Skeletal muscle satellite cell (primary cell): ENCODE measurements around the gene SENP6.
A peak's percentile ranks its signal among the peaks of the same experiment; 100 is the strongest.
"Not testable (repeated sequence)": the region's sequence is repeated elsewhere in the genome, so short reads cannot be mapped to it uniquely, and the experiment has no call there.

Experiments
- H3K27me3 ChIP-seq: 2 replicates; pipeline ENCODE4 v1.7.0; 2013; ENCODE audit warnings: low read length; ENCODE audit not compliant: control insufficient read depth, insufficient read depth
- H3K36me3 ChIP-seq: 2 replicates; pipeline ENCODE4 v1.7.0; 2013; ENCODE audit warnings: mild to moderate bottlenecking, control low read depth, low read length; ENCODE audit not compliant: insufficient read depth
- H3K4me1 ChIP-seq: 2 replicates; pipeline ENCODE4 v1.7.0; 2013; ENCODE audit warnings: low read length; ENCODE audit not compliant: control insufficient read depth, insufficient read depth
- H3K4me2 ChIP-seq: 2 replicates; pipeline ENCODE4 v1.7.0; 2013; ENCODE audit warnings: mild to moderate bottlenecking, low read length
- H3K4me3 ChIP-seq: 2 replicates; pipeline ENCODE4 v1.7.0; 2013; ENCODE audit warnings: low read length
- H3K9ac ChIP-seq: 2 replicates; pipeline ENCODE4 v1.7.0; 2013; ENCODE audit warnings: mild to moderate bottlenecking, low read depth, low read length, moderate library complexity
- H3K9me3 ChIP-seq: replicated peaks from 2 replicates; pipeline ENCODE4 v1.7.0; 2013; ENCODE audit warnings: mild to moderate bottlenecking, control low read depth, low read length

Gene SENP6

DNA sequence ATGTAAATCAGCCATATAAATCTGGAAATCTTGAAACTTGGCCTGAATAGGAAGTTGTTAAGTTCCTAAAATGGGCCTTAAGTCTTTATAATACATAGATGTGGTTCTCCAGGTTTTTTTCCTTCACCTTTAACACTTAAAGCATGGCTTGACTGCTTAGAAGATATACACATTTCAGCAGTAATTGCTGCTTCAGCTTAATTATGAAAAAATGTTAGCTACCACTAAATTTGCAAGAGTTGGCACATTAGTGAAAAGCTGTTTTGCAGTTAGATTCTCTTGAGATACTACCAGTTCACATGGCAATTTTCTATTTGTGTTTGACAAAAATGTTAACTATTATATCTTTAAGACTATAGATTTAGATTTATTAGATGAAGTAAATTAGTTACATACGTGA lies 74.7 kb downstream of the SENP6 start:
- Histone ChIP-seq H3K9me3 (no peaks in the 10 kb centered on the region), H3K36me3 (peaks cover 72% of the 10 kb centered on the region), H3K27me3 (no peaks in the 10 kb centered on the region), H3K9ac (no peak overlapping the region), H3K4me1 (no peaks in the 10 kb centered on the region), H3K4me3 (no peak overlapping the region), H3K4me2 (no peak overlapping the region)

DNA sequence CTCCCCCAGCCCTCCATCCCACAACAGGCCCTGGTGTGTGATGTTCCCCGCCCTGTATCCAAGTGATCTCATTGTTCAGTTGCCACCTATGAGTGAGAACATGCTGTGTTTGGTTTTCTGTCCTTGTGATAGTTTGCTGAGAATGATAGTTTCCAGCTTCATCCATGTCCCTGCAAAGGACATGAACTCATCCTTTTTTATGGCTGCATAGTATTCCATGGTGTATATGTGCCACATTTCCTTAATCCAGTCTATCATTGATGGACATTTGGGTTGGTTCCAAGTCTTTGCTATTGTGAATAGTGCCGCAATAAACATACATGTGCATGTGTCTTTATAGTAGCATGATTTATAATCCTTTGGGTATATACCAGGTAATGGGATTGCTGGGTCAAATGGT lies 80.9 kb downstream of the SENP6 start:
- not testable (repeated sequence) for H3K9me3 ChIP-seq, H3K27me3 ChIP-seq, H3K9ac ChIP-seq, H3K4me1 ChIP-seq, H3K4me3 ChIP-seq, H3K4me2 ChIP-seq
- peaks cover 47% of the 10 kb centered on the region for H3K36me3 ChIP-seq

DNA sequence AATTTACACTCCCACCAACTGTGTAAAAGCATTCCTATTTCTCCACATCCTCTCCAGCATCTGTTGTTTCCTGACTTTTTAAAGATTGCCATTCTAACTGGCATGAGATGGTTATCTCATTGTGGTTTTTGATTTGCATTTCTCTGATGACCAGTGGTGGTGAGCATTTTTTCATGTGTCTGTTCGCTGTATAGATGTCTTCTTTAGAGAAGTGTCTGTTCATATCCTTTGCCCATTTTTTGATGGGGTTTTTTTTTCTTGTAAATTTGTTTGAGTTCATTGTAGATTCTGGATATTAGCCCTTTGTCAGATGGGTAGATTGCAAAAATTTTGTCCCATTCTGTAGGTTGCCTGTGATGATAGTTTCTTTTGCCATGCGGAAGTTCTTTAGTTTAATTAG lies 81.3 kb downstream of the SENP6 start:
- peaks cover 43% of the 10 kb centered on the region for H3K36me3 ChIP-seq
- H3K9ac ChIP-seq, H3K4me2 ChIP-seq, H3K27me3 ChIP-seq, H3K9me3 ChIP-seq, H3K4me3 ChIP-seq, H3K4me1 ChIP-seq: not testable (repeated sequence)

DNA sequence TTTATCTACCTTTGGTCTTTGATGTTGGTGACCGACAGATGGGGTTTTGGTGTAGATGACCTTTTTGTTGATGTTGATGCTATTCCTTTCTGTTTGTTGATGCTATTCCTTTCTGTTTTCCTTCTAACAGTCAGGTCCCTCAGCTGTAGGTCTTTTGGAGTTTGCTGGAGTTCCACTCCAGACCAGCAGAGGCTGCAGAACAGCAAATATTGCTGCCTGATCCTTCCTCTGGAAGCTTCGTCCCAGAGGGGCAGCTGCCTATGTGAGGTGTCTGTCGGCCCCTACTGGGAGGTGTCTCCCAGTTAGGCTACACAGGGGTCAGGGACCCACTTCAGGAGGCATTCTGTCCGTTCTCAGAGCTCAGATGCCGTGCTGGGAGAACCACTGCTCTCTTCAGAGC lies 85.9 kb downstream of the SENP6 start:
- not testable (repeated sequence) for H3K27me3 ChIP-seq, H3K4me3 ChIP-seq, H3K9me3 ChIP-seq, H3K9ac ChIP-seq, H3K4me1 ChIP-seq, H3K4me2 ChIP-seq
- H3K36me3 ChIP-seq, result peaks cover 14% of the 10 kb centered on the region

DNA sequence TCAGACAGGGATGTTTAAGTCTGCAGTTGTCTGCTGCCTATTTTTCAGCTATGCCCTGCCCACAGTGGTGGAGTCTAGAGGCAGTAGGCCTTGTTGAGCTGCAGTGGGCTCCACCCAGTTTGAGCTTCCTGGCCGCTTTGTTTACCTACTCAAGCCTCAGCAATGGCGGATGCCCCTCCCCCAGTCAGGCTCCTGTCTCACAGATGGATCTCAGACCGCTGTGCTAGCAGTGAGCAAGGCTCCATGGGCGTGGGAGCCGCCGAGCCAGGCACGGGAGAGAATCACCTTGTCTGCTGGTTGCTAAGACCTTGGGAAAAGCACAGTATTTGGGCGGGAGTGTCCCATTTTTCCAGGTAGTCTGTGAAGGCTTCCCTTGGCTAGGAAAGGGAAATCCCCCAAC lies 86.3 kb downstream of the SENP6 start:
- not testable (repeated sequence) for H3K27me3 ChIP-seq, H3K9me3 ChIP-seq, H3K4me2 ChIP-seq, H3K4me1 ChIP-seq, H3K4me3 ChIP-seq, H3K9ac ChIP-seq
- peaks cover 16% of the 10 kb centered on the region for H3K36me3 ChIP-seq

DNA sequence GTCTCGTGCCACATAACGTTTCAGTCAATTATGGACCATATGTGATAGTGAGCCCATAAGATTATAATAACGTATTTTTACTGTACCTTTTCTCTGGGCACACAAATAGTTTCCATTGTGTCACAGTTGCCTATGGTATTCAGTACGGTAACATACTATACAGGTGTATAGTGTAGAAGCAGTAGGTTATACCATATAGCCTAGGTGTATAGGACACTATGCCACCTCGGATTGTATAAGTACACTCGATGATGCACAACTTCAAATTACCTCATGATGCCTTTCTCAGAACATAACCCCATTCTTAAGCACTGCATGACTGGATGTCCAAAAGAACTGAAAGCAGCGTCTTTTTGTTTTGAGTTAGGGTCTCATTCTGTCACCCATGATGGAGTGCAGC lies 87.9 kb downstream of the SENP6 start:
- no peak overlapping the region for H3K4me3 ChIP-seq
- H3K9ac ChIP-seq, result no peak overlapping the region
- H3K9me3 ChIP-seq, result no peaks in the 10 kb centered on the region
- H3K27me3 ChIP-seq, result no peaks in the 10 kb centered on the region
- peaks cover 13% of the 10 kb centered on the region for H3K4me1 ChIP-seq
- H3K4me2 ChIP-seq, result no peak overlapping the region
- H3K36me3 ChIP-seq, result peaks cover 16% of the 10 kb centered on the region

DNA sequence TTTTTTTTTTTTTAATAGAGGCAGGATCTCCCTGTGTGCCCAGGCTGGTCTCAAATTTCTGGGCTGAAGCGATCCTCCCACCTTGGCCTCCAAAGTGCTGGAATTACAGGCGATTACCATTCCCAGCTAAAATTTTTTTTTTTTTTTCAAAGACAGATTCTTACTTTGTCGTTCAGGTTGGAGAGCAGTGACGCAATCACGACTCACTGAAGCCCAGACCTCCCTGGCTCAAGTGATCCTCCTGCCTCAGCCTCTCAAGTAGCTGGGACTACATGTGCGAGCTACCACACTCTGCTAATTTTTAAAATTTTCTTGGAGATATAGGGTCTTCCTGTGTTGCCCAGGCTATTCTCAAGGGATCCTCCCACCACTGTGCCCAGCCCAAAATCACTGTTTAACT lies 89.3 kb downstream of the SENP6 start:
- Histone ChIP-seq H3K4me2 (no peak overlapping the region), H3K36me3 (peaks cover 20% of the 10 kb centered on the region), H3K9me3 (no peaks in the 10 kb centered on the region)

DNA sequence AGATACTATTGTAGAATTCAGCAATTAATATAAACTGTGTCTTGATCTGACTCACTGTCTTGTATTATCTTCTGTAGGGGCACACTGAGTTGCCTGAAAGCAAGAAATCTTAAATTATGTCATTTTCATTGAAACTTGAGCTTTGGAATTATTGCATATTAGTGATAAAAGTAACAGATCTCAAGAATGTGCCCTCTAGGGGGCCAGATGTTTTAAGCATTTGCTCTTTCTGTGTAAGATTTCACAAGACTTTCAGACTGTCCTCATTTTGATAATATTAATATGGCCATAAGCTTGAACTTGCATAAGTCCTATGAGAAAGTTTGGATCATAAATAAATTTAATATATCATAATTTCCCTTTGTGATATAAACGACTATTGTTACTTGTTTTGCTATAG lies 91.9 kb downstream of the SENP6 start:
- H3K9me3 ChIP-seq, result no peaks in the 10 kb centered on the region
- H3K36me3 ChIP-seq, result peaks cover 34% of the 10 kb centered on the region
- no peak overlapping the region for H3K4me3 ChIP-seq
- no peak overlapping the region for H3K4me2 ChIP-seq
- no peaks in the 10 kb centered on the region for H3K27me3 ChIP-seq
- H3K9ac ChIP-seq, result no peak overlapping the region
- peaks cover 13% of the 10 kb centered on the region for H3K4me1 ChIP-seq

More for the DNA sequence above, 89.3 kb downstream of the SENP6 start:
- no peak overlapping the region for H3K4me3 ChIP-seq
- no peak overlapping the region for H3K9ac ChIP-seq
- H3K4me1 ChIP-seq, result peaks cover 13% of the 10 kb centered on the region
- no peaks in the 10 kb centered on the region for H3K27me3 ChIP-seq

DNA sequence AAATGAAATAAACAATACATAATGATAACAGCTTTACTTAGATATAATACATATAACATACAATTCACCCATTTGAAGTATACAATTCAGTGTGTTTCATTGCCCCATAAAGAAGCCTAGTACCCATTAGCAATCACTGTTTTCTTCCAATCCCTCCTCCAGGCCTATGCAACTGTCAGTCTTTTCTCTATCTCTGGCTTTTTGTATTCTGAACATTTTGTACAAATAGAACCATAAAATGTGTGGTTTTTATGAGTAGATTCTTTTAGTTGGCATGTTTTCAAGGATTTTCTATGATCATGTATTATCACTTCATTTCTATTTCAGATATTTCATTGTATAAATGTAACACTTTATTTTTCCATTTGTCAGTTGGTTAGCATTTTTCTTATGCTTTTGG lies 92.7 kb downstream of the SENP6 start:
- H3K36me3 ChIP-seq, result peaks cover 33% of the 10 kb centered on the region
- no peaks in the 10 kb centered on the region for H3K27me3 ChIP-seq
- no peak overlapping the region for H3K4me3 ChIP-seq
- H3K9me3 ChIP-seq, result no peaks in the 10 kb centered on the region
- H3K4me2 ChIP-seq, result peak overlapping the region; percentile 51
- H3K4me1 ChIP-seq, result peaks cover 13% of the 10 kb centered on the region
- H3K9ac ChIP-seq, result no peak overlapping the region

DNA sequence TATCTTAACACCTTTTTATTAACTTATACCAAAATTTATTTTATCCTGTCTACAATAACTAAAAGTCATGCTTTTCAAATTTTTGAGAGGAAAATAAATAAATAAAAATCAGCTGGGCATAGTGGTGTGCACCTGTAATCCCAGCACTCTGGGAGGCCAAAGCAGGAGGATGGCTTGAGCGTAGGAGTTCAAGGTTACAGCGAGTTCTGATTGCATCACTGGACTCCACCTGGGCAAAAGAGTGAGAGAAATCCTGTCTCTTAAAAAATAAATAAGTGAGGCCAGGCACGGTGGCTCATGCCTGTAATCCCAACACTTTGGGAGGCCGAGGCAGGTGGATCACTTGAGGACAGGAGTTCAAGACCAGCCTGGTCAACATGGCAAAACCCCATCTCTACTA lies 106.7 kb downstream of the SENP6 start:
- Histone ChIP-seq H3K4me1 (peaks cover 12% of the 10 kb centered on the region), H3K36me3 (peaks cover 34% of the 10 kb centered on the region)
- H3K9me3 ChIP-seq, H3K27me3 ChIP-seq, H3K4me3 ChIP-seq, H3K4me2 ChIP-seq, H3K9ac ChIP-seq: not testable (repeated sequence)

DNA sequence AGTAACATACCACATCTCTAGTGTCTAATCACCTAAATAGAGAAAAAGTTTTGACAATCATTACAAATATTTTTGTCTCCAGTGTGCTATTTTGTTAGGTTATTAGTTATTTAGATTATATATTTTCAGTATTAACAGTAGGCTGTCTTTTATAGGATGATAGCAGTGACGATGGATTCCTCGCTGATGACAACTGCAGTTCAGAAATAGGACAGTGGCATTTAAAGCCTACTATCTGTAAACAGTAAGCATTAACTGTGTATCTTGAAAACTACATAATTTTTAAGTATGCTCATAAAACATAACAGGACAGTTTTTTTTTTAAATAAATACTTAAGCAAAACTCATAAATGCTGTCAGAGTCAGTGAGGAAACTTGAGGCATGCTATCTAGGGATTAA lies 109.5 kb downstream of the SENP6 start:
- Histone ChIP-seq H3K4me1 (peaks cover 12% of the 10 kb centered on the region), H3K27me3 (no peaks in the 10 kb centered on the region), H3K9me3 (no peaks in the 10 kb centered on the region), H3K9ac (no peak overlapping the region), H3K36me3 (peaks cover 49% of the 10 kb centered on the region), H3K4me3 (no peak overlapping the region), H3K4me2 (no peak overlapping the region)

DNA sequence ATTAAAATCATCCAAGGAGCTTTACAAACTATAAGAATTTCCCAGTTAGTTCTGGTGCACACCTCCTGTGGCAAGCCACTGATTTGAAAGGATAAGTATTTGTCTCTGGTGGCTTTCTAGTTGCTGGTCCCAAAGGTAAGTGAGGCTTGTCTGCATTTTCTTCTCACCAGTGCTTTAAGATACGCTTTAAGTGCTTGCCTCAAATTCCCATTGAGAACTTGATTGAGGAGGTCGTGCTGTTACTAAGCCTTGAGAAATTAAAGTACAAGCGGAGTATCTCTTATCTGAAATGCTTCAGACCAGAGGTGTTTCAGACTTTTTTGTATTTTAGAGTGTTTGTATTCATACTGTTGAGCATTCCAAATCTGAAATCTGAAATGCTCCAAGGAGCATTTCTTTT lies 117.5 kb downstream of the SENP6 start:
- no peak overlapping the region for H3K9ac ChIP-seq
- no peaks in the 10 kb centered on the region for H3K9me3 ChIP-seq
- no peak overlapping the region for H3K4me2 ChIP-seq
- no peaks in the 10 kb centered on the region for H3K4me1 ChIP-seq
- no peaks in the 10 kb centered on the region for H3K27me3 ChIP-seq
- no peak overlapping the region for H3K4me3 ChIP-seq
- peaks cover 25% of the 10 kb centered on the region for H3K36me3 ChIP-seq

DNA sequence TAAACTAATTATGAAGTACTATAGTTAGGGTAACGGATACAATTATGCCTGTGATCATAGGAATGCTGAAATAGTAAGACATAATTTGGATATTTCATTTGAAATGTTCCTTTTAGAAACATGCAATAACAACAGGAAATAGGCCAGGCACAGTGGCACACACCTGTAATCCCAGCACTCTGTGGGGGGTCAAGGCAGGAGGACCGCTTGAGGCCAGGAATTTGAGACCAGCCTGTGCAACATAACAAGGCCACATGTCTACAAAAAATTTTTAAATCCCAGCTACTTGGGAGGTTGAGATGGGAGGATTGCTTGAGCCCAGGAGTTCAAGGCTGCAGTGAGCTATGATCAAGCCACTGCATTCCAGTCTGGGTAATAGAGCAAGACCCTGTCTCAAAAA lies 121.7 kb downstream of the SENP6 start:
- no peaks in the 10 kb centered on the region for H3K4me1 ChIP-seq
- H3K4me3 ChIP-seq, result no peak overlapping the region
- no peak overlapping the region for H3K4me2 ChIP-seq
- H3K36me3 ChIP-seq, result no peaks in the 10 kb centered on the region
- no peak overlapping the region for H3K9ac ChIP-seq
- H3K9me3 ChIP-seq, result no peaks in the 10 kb centered on the region
- no peaks in the 10 kb centered on the region for H3K27me3 ChIP-seq
